ENCODE data around the gene BTBD7.

Gene BTBD7

GRCh38 chr14:93329965-93330608, 2.7 kb downstream of the BTBD7 start:
- POLR2A ChIA-PET (ENCODE audit: low non-redundant PET), result no interaction called here
- H3K27ac ChIP-seq, result no peak overlapping the region
- CTCF ChIA-PET, result no interaction called here
- DNase-seq (ENCODE audit: low spot score), result no peak
- TF ChIP-seq, protein P1, sequence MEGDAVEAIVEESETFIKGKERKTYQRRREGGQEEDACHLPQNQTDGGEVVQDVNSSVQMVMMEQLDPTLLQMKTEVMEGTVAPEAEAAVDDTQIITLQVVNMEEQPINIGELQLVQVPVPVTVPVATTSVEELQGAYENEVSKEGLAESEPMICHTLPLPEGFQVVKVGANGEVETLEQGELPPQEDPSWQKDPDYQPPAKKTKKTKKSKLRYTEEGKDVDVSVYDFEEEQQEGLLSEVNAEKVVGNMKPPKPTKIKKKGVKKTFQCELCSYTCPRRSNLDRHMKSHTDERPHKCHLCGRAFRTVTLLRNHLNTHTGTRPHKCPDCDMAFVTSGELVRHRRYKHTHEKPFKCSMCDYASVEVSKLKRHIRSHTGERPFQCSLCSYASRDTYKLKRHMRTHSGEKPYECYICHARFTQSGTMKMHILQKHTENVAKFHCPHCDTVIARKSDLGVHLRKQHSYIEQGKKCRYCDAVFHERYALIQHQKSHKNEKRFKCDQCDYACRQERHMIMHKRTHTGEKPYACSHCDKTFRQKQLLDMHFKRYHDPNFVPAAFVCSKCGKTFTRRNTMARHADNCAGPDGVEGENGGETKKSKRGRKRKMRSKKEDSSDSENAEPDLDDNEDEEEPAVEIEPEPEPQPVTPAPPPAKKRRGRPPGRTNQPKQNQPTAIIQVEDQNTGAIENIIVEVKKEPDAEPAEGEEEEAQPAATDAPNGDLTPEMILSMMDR (conservative IDR thresholded peaks at IDR 0.05; ENCODE audit: low read depth), result no peak

DNA sequence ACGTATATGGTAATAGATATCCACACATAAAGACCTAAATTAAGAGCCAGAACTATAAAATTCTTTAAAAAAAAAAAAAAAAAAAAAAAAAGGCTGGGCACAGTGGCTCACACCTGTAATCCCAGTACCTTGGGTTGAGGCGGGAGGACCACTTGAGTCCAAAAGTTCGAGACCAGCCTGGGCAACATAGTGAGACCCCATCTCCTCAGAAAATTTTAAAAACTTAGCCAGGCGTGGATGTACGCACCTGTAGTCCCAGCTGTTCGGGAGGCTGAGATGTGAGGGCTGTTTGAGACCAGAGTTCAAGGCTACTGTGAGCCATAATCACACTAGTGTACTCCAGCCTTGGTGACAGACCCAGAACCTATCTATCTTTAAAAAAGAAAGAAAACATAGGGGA, 4.3 kb downstream of the BTBD7 start:
- TF ChIP-seq, protein P1 (conservative IDR thresholded peaks at IDR 0.05; ENCODE audit: low read depth), result no peak
- CTCF ChIA-PET, result no interaction called here
- no peak for DNase-seq (ENCODE audit: low spot score)
- H3K27ac ChIP-seq, result no peak overlapping the region
- POLR2A ChIA-PET (ENCODE audit: low non-redundant PET), result no interaction called here

DNA sequence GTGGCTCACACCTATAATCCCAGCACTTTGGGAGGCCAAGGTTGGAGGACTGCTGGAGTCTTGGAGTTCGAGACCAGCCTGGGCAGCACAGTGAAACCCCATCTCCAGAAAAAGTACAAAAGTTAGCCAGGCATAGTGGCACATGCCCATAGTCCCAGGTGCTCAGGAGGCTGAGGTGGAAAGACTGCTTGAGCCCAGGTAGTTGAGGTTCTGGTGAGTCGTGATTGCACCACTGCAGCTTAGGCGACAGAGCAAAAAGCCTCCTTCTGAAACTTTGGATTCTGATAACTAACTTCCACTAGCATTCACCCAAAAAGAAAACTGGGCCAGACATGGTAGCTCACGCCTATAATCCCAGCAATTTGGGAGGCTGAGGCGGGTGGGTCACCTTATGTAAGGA, 6.6 kb downstream of the BTBD7 start:
- TF ChIP-seq, protein P1 (conservative IDR thresholded peaks at IDR 0.05; ENCODE audit: low read depth), result no peak
- ChIA-PET CTCF (no interaction called here), POLR2A (ENCODE audit: low non-redundant PET) (no interaction called here)

DNA sequence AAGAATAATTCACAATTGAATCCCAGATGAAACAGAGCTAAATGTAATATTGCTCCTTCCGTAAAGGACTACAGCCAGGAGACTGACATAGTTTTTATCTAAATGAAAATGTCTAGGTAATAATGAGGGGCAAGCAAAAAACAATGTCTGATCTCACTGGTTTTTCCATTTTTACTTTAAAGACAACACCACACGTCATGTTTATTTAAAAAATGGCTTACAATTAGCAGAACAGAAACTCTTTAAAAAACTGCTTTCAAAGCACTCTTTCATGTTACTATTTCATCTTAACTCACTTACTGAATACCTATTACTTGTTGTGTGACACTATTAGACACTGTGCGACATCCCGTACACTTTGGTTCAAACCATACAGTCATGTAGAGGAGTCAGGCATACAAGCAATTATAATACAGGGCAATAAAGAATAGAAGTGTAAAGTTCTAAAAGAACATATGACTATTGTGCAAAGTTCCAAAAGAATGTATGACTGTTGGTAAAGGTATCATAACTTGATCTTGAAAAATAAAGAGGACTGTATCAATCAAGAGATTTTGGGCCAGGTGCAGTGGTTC, 9.1 kb downstream of the BTBD7 start:
- no peak overlapping the region for H3K27ac ChIP-seq
- TF ChIP-seq, protein P1 (conservative IDR thresholded peaks at IDR 0.05; ENCODE audit: low read depth), result no peak
- no peak for DNase-seq (ENCODE audit: low spot score)
- POLR2A ChIA-PET (ENCODE audit: low non-redundant PET), result interaction anchor here (0.6 kb wide), 1 partner anchor 138 kb away, joined by 6 read pairs; no protein-coding TSS in a partner anchor
- CTCF ChIA-PET, result no interaction called here

More for the DNA sequence above, 6.6 kb downstream of the BTBD7 start:
- no peak for DNase-seq (ENCODE audit: low spot score)
- no peak overlapping the region for H3K27ac ChIP-seq

- ChIA-PET CTCF (no interaction called here), POLR2A (ENCODE audit: low non-redundant PET) (no interaction called here)
Measured at GRCh38 chr14:93322929-93323599, 9.8 kb downstream of the BTBD7 start.

DNA sequence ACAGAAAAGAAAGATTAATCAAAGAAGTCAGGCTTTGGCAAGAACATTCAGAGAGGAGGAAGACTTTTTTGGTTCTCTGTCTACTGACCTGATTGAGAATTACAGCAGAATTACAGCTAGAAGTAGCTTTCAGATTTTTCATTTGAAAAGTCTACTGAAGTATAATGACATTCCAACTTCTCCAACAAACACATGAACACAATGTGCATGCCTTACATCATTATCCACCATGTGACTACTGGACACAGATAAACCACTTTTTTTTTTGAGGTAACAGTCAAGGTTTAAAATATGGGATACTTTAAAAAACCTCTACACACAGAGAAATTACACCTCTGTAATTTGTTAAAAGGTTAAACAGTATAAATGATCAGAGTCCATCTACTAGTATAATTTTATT, 12.3 kb downstream of the BTBD7 start:
- H3K27ac ChIP-seq, result no peak overlapping the region
- TF ChIP-seq, protein P1 (conservative IDR thresholded peaks at IDR 0.05; ENCODE audit: low read depth), result no peak
- POLR2A ChIA-PET (ENCODE audit: low non-redundant PET), result no interaction called here
- DNase-seq (ENCODE audit: low spot score), result no peak
- CTCF ChIA-PET, result no interaction called here

More at GRCh38 chr14:93322929-93323599, 9.8 kb downstream of the BTBD7 start:
- DNase-seq (ENCODE audit: low spot score), result no peak
- TF ChIP-seq, protein P1 (conservative IDR thresholded peaks at IDR 0.05; ENCODE audit: low read depth), result no peak
- H3K27ac ChIP-seq, result no peak overlapping the region
